ENCODE results near the gene PARVB.
A peak's percentile ranks its signal among the peaks of the same experiment; 100 is the strongest.

The PARVB gene

DNA sequence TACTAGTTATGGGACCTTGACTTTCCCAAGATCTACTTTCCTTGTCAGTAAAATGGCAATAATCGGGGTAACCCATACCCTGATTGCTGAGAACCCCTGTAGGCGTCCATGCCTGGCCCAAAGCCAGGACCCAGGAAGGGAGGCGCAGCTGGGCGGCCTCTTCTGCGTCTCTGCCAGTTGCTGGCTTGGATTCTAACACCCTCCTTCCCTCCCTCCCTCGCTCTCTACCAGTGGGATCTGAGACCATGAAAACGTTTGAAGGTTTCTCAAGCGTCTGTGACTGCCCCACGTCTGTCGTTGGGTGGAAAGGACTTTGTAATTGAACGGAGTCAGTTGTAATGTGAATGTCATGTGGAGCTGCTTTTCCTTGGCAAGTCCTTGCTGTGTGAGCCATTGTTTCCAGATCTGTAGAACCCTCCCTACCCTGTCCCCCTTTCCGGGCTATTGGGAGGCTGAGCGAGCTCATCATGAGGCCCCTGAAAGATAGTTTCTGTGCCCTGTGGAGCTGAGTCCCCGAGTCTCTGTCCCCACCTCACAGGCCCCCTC lies 47.8 kb downstream of the PARVB start:
- H3K36me3 ChIP-seq (ENCODE audit: insufficient read depth, insufficient read length, low read length): no peaks in the 10 kb centered on the region
- H3K9me3 ChIP-seq (ENCODE audit: insufficient read depth, low read length): no peaks in the 10 kb centered on the region
- H3K27me3 ChIP-seq (ENCODE audit: insufficient read depth, insufficient read length): no peaks in the 10 kb centered on the region
- DNase-seq (ENCODE audit: low read depth, low spot score): no peak
- peaks cover 6% of the 10 kb centered on the region for H3K4me1 ChIP-seq (ENCODE audit: insufficient read depth, insufficient read length)
- no peak for TF ChIP-seq YY1 (IDR thresholded peaks at IDR 0.05; ENCODE audit: insufficient read depth, insufficient read length)
- no peak for TF ChIP-seq ZNF274 (IDR thresholded peaks at IDR 0.05; ENCODE audit: low read depth, low read length)
- no peak for TF ChIP-seq SUZ12 (IDR thresholded peaks at IDR 0.05; ENCODE audit: extremely low read depth, insufficient read depth, insufficient read length)
- H3K4me3 ChIP-seq (ENCODE audit: insufficient read length, low read depth): no peak overlapping the region
- H3K9ac ChIP-seq (ENCODE audit: insufficient read length, low read depth): no peak overlapping the region

DNA sequence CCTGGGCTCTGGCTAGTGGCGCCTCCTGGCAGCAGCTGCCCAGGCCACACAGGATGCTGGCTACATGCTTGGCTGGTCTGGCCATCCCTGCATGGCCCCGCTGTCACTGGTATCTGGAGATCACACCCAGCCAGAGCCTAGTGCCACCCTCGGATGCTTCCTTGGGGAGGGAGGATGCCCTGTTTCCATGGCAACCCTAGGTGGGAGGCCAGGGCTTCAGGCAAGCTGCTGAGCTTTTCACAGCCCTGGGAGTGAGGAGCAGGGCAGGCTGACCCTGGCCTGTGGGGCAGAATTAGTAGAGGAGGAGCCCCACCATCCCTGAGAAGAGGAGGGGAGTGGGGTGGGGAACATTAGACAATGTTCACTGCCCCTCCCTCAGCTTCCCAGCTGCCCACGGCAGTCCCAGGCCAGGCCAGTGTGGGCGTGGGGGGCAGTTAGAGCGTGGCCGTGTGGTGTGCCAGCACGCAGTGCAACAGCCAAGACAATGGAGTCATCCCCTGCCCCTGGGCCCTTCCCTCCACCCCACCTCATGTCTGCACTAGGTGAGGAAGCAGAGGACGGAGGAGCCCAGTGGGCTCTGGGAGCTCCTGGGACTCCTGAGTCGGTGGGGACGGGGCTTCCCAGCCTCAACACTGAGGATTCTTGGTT lies 50.4 kb downstream of the PARVB start:
- H3K9ac ChIP-seq (ENCODE audit: insufficient read length, low read depth): no peak overlapping the region
- TF ChIP-seq YY1 (IDR thresholded peaks at IDR 0.05; ENCODE audit: insufficient read depth, insufficient read length) (no peak), ZNF274 (IDR thresholded peaks at IDR 0.05; ENCODE audit: low read depth, low read length) (no peak), SUZ12 (IDR thresholded peaks at IDR 0.05; ENCODE audit: extremely low read depth, insufficient read depth, insufficient read length) (no peak)
- no peaks in the 10 kb centered on the region for H3K9me3 ChIP-seq (ENCODE audit: insufficient read depth, low read length)
- H3K36me3 ChIP-seq (ENCODE audit: insufficient read depth, insufficient read length, low read length): no peaks in the 10 kb centered on the region
- no peaks in the 10 kb centered on the region for H3K27me3 ChIP-seq (ENCODE audit: insufficient read depth, insufficient read length)
- no peaks in the 10 kb centered on the region for H3K4me1 ChIP-seq (ENCODE audit: insufficient read depth, insufficient read length)
- no peak for DNase-seq (ENCODE audit: low read depth, low spot score)
- H3K4me3 ChIP-seq (ENCODE audit: insufficient read length, low read depth): no peak overlapping the region

DNA sequence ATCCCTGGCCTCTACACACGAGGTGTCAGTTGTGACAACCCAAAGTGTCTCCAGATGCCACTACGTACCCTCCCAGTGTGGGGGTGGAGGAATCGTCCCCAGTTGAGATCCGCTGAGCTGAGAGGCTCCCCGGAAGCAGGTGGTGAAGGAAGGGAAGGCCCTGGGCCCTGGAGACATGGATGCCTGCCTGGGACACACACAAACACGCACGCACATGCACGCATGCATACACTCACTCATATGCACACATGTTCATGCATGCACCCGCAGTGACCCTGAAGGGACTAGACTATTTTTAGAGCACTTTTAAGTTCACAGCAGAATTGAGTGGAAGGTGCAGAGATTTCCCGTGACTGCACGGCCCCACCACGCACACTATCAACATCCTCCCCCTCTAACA lies 50.9 kb downstream of the PARVB start:
- H3K36me3 ChIP-seq (ENCODE audit: insufficient read depth, insufficient read length, low read length): no peaks in the 10 kb centered on the region
- H3K4me1 ChIP-seq (ENCODE audit: insufficient read depth, insufficient read length): no peaks in the 10 kb centered on the region
- no peaks in the 10 kb centered on the region for H3K9me3 ChIP-seq (ENCODE audit: insufficient read depth, low read length)
- H3K27me3 ChIP-seq (ENCODE audit: insufficient read depth, insufficient read length): no peaks in the 10 kb centered on the region
- DNase-seq (ENCODE audit: low read depth, low spot score): no peak
- no peak for TF ChIP-seq SUZ12 (IDR thresholded peaks at IDR 0.05; ENCODE audit: extremely low read depth, insufficient read depth, insufficient read length)
- no peak for TF ChIP-seq ZNF274 (IDR thresholded peaks at IDR 0.05; ENCODE audit: low read depth, low read length)
- no peak for TF ChIP-seq YY1 (IDR thresholded peaks at IDR 0.05; ENCODE audit: insufficient read depth, insufficient read length)
- H3K4me3 ChIP-seq (ENCODE audit: insufficient read length, low read depth): no peak overlapping the region
- no peak overlapping the region for H3K9ac ChIP-seq (ENCODE audit: insufficient read length, low read depth)

DNA sequence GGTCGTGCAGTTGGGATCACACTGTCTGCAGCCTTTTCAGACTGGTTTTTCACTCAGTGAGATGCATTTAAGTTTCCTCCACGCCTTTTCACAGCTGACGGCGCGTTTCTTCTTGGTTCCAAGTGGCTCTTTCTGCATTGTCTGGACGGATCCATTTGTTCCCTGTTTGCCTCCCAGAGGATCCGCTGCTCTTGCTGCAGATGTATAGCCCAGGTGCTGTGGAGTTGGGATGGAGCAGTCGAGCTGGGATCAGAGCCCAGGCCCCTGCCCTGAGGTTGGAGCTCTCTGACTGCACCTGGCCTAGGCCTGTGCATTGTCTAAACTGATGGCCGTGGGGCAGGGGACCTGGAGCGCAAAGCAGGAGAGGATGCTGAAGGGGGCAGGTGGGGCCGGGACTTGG lies 51.6 kb downstream of the PARVB start:
- Histone ChIP-seq H3K9ac (ENCODE audit: insufficient read length, low read depth) (no peak overlapping the region), H3K4me1 (ENCODE audit: insufficient read depth, insufficient read length) (no peaks in the 10 kb centered on the region), H3K9me3 (ENCODE audit: insufficient read depth, low read length) (no peaks in the 10 kb centered on the region), H3K36me3 (ENCODE audit: insufficient read depth, insufficient read length, low read length) (no peaks in the 10 kb centered on the region), H3K4me3 (ENCODE audit: insufficient read length, low read depth) (no peak overlapping the region), H3K27me3 (ENCODE audit: insufficient read depth, insufficient read length) (no peaks in the 10 kb centered on the region)
- no peak for DNase-seq (ENCODE audit: low read depth, low spot score)
- TF ChIP-seq ZNF274 (IDR thresholded peaks at IDR 0.05; ENCODE audit: low read depth, low read length): no peak

DNA sequence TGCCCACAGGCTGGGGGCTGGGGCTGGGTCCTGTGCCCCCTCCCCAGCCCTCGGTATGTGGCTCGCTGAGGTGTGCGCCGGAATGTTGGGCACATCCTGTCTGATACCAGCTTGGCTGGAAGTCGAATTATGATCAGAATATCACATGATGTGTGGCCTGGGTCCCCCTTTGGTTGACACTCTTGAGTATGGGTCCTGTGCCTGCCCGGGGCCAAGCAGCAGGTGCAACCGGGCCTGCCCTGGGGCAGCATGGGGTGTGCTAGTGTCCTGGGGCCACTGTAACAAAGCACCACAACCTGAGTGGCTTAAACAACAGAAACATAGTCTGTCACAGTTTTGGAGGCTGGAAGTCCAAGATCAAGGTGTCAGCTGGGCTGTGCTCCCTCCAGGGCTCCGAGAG lies 52.7 kb downstream of the PARVB start:
- no peak overlapping the region for H3K4me3 ChIP-seq (ENCODE audit: insufficient read length, low read depth)
- no peaks in the 10 kb centered on the region for H3K36me3 ChIP-seq (ENCODE audit: insufficient read depth, insufficient read length, low read length)
- H3K9me3 ChIP-seq (ENCODE audit: insufficient read depth, low read length): no peaks in the 10 kb centered on the region
- H3K27me3 ChIP-seq (ENCODE audit: insufficient read depth, insufficient read length): no peaks in the 10 kb centered on the region
- H3K4me1 ChIP-seq (ENCODE audit: insufficient read depth, insufficient read length): no peaks in the 10 kb centered on the region
- DNase-seq (ENCODE audit: low read depth, low spot score): no peak
- TF ChIP-seq SUZ12 (IDR thresholded peaks at IDR 0.05; ENCODE audit: extremely low read depth, insufficient read depth, insufficient read length) (no peak), ZNF274 (IDR thresholded peaks at IDR 0.05; ENCODE audit: low read depth, low read length) (no peak), YY1 (IDR thresholded peaks at IDR 0.05; ENCODE audit: insufficient read depth, insufficient read length) (no peak)
- no peak overlapping the region for H3K9ac ChIP-seq (ENCODE audit: insufficient read length, low read depth)

DNA sequence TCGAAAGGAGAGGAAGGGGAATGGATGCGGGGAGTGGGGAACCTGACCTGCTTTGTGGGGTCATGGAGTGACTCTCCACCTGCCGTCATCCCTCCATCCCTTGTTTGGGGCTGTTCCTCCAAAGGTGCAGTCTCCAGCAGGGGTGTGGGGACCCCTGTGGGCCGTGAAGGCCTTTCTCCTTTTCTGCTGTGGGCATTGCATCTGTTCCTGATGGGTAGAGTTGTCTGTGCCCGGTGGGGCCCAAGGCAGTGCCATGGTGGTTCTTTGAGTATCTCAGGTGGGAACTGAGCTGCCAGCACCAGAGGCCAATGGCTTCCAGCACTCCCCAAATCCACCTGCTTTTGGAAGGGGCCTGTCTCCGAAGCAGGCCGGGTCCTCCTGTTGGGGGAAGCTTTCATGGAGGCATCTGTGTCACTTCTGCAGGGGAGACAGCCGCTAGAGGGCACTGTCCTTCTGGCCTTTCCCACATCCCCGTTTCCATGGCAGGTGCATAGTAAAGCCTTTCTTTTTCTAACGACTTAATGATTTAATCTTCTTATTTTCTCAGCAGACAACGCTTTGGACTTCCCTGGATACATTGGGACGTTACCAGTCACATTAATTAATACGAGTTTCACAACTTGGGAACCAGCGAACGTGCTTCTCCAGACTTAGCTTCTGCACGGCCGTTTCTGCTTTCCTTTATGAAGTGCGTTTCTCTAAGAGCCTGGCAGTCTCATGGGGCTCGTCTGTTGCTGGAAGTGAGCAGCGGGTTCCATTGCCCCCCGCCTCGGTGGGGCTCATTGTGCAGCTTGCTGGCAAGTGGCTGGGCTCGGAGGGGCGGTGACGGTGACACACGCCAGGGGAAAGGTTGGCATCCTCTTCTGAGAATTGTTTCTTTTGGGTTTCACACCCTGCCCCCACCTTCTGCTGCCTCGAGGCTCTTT lies 57.1 kb downstream of the PARVB start:
- Histone ChIP-seq H3K9me3 (ENCODE audit: insufficient read depth, low read length) (no peaks in the 10 kb centered on the region), H3K27me3 (ENCODE audit: insufficient read depth, insufficient read length) (no peaks in the 10 kb centered on the region), H3K4me1 (ENCODE audit: insufficient read depth, insufficient read length) (peaks cover 2% of the 10 kb centered on the region), H3K4me3 (ENCODE audit: insufficient read length, low read depth) (no peak overlapping the region), H3K9ac (ENCODE audit: insufficient read length, low read depth) (no peak overlapping the region), H3K36me3 (ENCODE audit: insufficient read depth, insufficient read length, low read length) (no peaks in the 10 kb centered on the region)
- peak; percentile 54 for DNase-seq (ENCODE audit: low read depth, low spot score)
- TF ChIP-seq ZNF274 (IDR thresholded peaks at IDR 0.05; ENCODE audit: low read depth, low read length): no peak
- TF ChIP-seq YY1 (IDR thresholded peaks at IDR 0.05; ENCODE audit: insufficient read depth, insufficient read length): no peak
- TF ChIP-seq SUZ12 (IDR thresholded peaks at IDR 0.05; ENCODE audit: extremely low read depth, insufficient read depth, insufficient read length): no peak

DNA sequence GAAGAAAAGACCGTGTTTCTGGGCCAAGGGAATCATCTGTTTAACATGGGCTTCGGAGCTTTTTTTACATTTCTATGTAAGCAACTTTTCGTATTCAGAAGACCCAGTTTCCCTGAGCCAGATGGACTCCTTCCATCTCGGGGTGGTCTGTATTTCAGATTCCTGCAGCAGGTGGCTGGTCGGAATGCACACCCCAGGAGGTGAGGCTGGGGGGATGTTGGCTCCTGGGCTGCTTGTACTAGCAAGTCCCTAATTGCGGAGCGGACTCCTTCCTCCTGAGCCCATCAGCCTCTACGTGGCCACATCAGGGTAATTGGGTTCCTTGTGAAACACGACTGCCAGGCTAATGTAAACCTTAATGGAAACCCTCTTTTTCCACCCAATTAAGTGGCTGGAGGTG lies 58.7 kb downstream of the PARVB start:
- Histone ChIP-seq H3K9me3 (ENCODE audit: insufficient read depth, low read length) (no peaks in the 10 kb centered on the region), H3K4me3 (ENCODE audit: insufficient read length, low read depth) (no peak overlapping the region), H3K27me3 (ENCODE audit: insufficient read depth, insufficient read length) (no peaks in the 10 kb centered on the region), H3K36me3 (ENCODE audit: insufficient read depth, insufficient read length, low read length) (no peaks in the 10 kb centered on the region), H3K4me1 (ENCODE audit: insufficient read depth, insufficient read length) (peaks cover 2% of the 10 kb centered on the region), H3K9ac (ENCODE audit: insufficient read length, low read depth) (no peak overlapping the region)
- TF ChIP-seq YY1 (IDR thresholded peaks at IDR 0.05; ENCODE audit: insufficient read depth, insufficient read length) (no peak), ZNF274 (IDR thresholded peaks at IDR 0.05; ENCODE audit: low read depth, low read length) (no peak), SUZ12 (IDR thresholded peaks at IDR 0.05; ENCODE audit: extremely low read depth, insufficient read depth, insufficient read length) (no peak)
- DNase-seq (ENCODE audit: low read depth, low spot score): no peak

Measured in NT2/D1 (cell line).